ENCODE results near the gene RPTOR. TPM values are rescaled to one million over a fixed set of nuclear protein-coding genes. Genes with fewer than 3 reads are reported as not detected.

The RPTOR gene
- total RNA-seq, 1 experiment from 2014 or later: 66.7 TPM

- no peaks in the 10 kb centered on the region for H3K4me1 Mint-ChIP-seq (ENCODE audit: low read depth, unreplicated experiment)
- H3K27me3 Mint-ChIP-seq (ENCODE audit: insufficient read depth, unreplicated experiment): no peaks in the 10 kb centered on the region
- H3K27ac Mint-ChIP-seq (ENCODE audit: unreplicated experiment): no peak overlapping the region
- intact Hi-C loops (cut with micrococcal nuclease; ENCODE audit: unreplicated experiment): no loop called here
- H3K36me3 Mint-ChIP-seq (ENCODE audit: insufficient read depth, unreplicated experiment): peaks cover 21% of the 10 kb centered on the region
- H3K4me3 ChIP-seq (ENCODE audit: low read depth, low read length): no peak overlapping the region
- H3K9me3 ChIP-seq: no peaks in the 10 kb centered on the region
- POLR2A ChIA-PET: no interaction called here
- no peaks in the 10 kb centered on the region for H3K4me1 ChIP-seq
- CTCF ChIA-PET: no interaction called here
- H3K4me3 Mint-ChIP-seq (ENCODE audit: unreplicated experiment): no peak overlapping the region
- peaks cover 2% of the 10 kb centered on the region; the same call in 1 of the 2 replicates for H3K36me3 ChIP-seq (ENCODE audit: control insufficient read depth, insufficient read depth, low read length)
- no peaks in the 10 kb centered on the region for H3K9me3 Mint-ChIP-seq (ENCODE audit: unreplicated experiment)
- no peak for TF ChIP-seq CTCF (IDR thresholded peaks at IDR 0.05; ENCODE audit: insufficient read depth in 1 of 2, low read depth in 1 of 2, low read length in 1 of 2, severe bottlenecking in 1 of 2, unreplicated experiment in 1 of 2)
- BruUV-seq (replicated peaks): no TSS peak
- H3K27me3 ChIP-seq (replicated peaks; ENCODE audit: control insufficient read depth, insufficient read depth, low read length): no peaks in the 10 kb centered on the region
- no peak for DNase-seq
Measured at GRCh38 chr17:80845069-80845862, 300.6 kb downstream of the RPTOR start.

GRCh38 chr17:80845863-80846671, 301.4 kb downstream of the RPTOR start:
- no TSS peak for BruUV-seq (replicated peaks)
- no peak for TF ChIP-seq CTCF (IDR thresholded peaks at IDR 0.05; ENCODE audit: insufficient read depth in 1 of 2, low read depth in 1 of 2, low read length in 1 of 2, severe bottlenecking in 1 of 2, unreplicated experiment in 1 of 2)
- Mint-ChIP-seq H3K9me3 (ENCODE audit: unreplicated experiment) (no peaks in the 10 kb centered on the region), H3K27me3 (ENCODE audit: insufficient read depth, unreplicated experiment) (no peaks in the 10 kb centered on the region), H3K27ac (ENCODE audit: unreplicated experiment) (no peak overlapping the region), H3K4me1 (ENCODE audit: low read depth, unreplicated experiment) (no peaks in the 10 kb centered on the region), H3K4me3 (ENCODE audit: unreplicated experiment) (no peak overlapping the region), H3K36me3 (ENCODE audit: insufficient read depth, unreplicated experiment) (peaks cover 21% of the 10 kb centered on the region)
- DNase-seq: no peak
- intact Hi-C loops (cut with micrococcal nuclease; ENCODE audit: unreplicated experiment): no loop called here
- no peaks in the 10 kb centered on the region for H3K4me1 ChIP-seq
- H3K9me3 ChIP-seq: no peaks in the 10 kb centered on the region
- H3K36me3 ChIP-seq (ENCODE audit: control insufficient read depth, insufficient read depth, low read length): peaks cover 2% of the 10 kb centered on the region; the same call in 1 of the 2 replicates
- ChIA-PET CTCF (no interaction called here), POLR2A (no interaction called here)
- no peaks in the 10 kb centered on the region for H3K27me3 ChIP-seq (replicated peaks; ENCODE audit: control insufficient read depth, insufficient read depth, low read length)
- H3K4me3 ChIP-seq (ENCODE audit: low read depth, low read length): no peak overlapping the region

GRCh38 chr17:80846932-80847331, 302.3 kb downstream of the RPTOR start:
- ChIA-PET CTCF (no interaction called here), POLR2A (no interaction called here)
- Histone ChIP-seq H3K4me3 (ENCODE audit: low read depth, low read length) (no peak overlapping the region), H3K4me1 (no peaks in the 10 kb centered on the region), H3K27me3 (replicated peaks; ENCODE audit: control insufficient read depth, insufficient read depth, low read length) (no peaks in the 10 kb centered on the region), H3K36me3 (ENCODE audit: control insufficient read depth, insufficient read depth, low read length) (peaks cover 2% of the 10 kb centered on the region; the same call in 1 of the 2 replicates), H3K9me3 (no peaks in the 10 kb centered on the region)
- no peaks in the 10 kb centered on the region for H3K27me3 Mint-ChIP-seq (ENCODE audit: insufficient read depth, unreplicated experiment)
- no peaks in the 10 kb centered on the region for H3K4me1 Mint-ChIP-seq (ENCODE audit: low read depth, unreplicated experiment)
- no peaks in the 10 kb centered on the region for H3K9me3 Mint-ChIP-seq (ENCODE audit: unreplicated experiment)
- no peak overlapping the region for H3K4me3 Mint-ChIP-seq (ENCODE audit: unreplicated experiment)
- no peak overlapping the region for H3K27ac Mint-ChIP-seq (ENCODE audit: unreplicated experiment)
- DNase-seq: no peak
- intact Hi-C loops (cut with micrococcal nuclease; ENCODE audit: unreplicated experiment): no loop called here
- H3K36me3 Mint-ChIP-seq (ENCODE audit: insufficient read depth, unreplicated experiment): peaks cover 24% of the 10 kb centered on the region
- no TSS peak for BruUV-seq (replicated peaks)
- TF ChIP-seq CTCF (IDR thresholded peaks at IDR 0.05; ENCODE audit: insufficient read depth in 1 of 2, low read depth in 1 of 2, low read length in 1 of 2, severe bottlenecking in 1 of 2, unreplicated experiment in 1 of 2): no peak
